GM23338 (cell line): Measurements from ENCODE around the gene POLR1A.

Experiments used
- CREB1 ChIP-seq: fragments of 250-450 bp; sonication (Bioruptor Pico); IDR thresholded peaks from 2 replicates; pipeline ENCODE4 v1.5.0; 2020; ENCODE audit warnings: low read depth, mild to moderate bottlenecking, moderate library complexity
- CTCF ChIP-seq, 2 experiments: fragments of 200-600 bp in 1 of 2; sonication (generic) in 1 of 2; conservative IDR thresholded peaks; 2 replicates each; pipeline versions ENCODE4 v1.5.1 to v1.6.1; 2016 to 2017; ENCODE audit warnings: antibody characterized with exemption in 2 of 2, low read depth in 2 of 2, mild to moderate bottlenecking in 2 of 2, moderate library complexity in 1 of 2
- ETS1 ChIP-seq: IDR thresholded peaks from 2 replicates; pipeline ENCODE4 v1.6.1; 2016; ENCODE audit warnings: antibody characterized with exemption
- EZH2 ChIP-seq: fragments of 200-600 bp; sonication (generic); IDR thresholded peaks from one replicate; pipeline ENCODE4 v1.8.0; 2017; ENCODE audit warnings: antibody characterized with exemption, mild to moderate bottlenecking, low read depth; ENCODE audit not compliant: unreplicated experiment
- EZH2phosphoT487 ChIP-seq: fragments of 200-600 bp; sonication (generic); IDR thresholded peaks from one replicate; pipeline ENCODE4 v1.8.1; 2018; ENCODE audit warnings: antibody characterized with exemption; ENCODE audit not compliant: unreplicated experiment
- JUNB ChIP-seq: IDR thresholded peaks from one replicate; pipeline ENCODE4 v1.6.1; 2016; ENCODE audit warnings: antibody characterized with exemption; ENCODE audit not compliant: unreplicated experiment
- POLR2AphosphoS5 ChIP-seq: IDR thresholded peaks from 2 replicates; pipeline ENCODE4 v1.6.1; 2016; ENCODE audit warnings: antibody characterized with exemption, low read depth
- REST ChIP-seq: IDR thresholded peaks from one replicate; pipeline ENCODE4 v1.6.1; 2018; ENCODE audit warnings: antibody characterized with exemption; ENCODE audit not compliant: unreplicated experiment
- ZNF114 ChIP-seq: fragments of 250-450 bp; sonication (Bioruptor Pico); IDR thresholded peaks from 2 replicates; pipeline ENCODE4 v1.5.0; 2020; ENCODE audit warnings: mild to moderate bottlenecking, moderate library complexity
- ZNF331 ChIP-seq: fragments of 250-450 bp; sonication (Bioruptor Pico); IDR thresholded peaks from 2 replicates; pipeline ENCODE4 v1.5.0; 2020; ENCODE audit warnings: low read depth, mild to moderate bottlenecking, moderate library complexity

DNA sequence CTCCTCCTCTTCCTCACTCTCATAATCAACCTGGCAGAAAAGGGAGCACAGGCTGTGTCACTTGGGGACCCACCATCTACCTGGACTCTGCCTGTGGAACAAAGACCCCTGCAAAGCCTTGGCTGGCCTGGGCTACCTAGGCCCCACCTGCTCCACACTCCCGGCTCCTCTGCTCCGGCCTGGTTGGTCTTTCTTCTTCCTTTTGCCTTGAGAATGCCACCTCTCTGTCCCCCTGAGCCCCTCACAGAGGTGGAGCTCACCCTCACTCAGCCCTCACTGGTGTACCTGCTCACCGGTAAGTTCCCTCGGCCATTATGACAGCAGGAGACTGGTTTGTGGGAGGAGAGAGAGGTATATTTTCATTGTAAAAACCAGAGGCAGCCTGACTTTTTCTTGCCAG lies 74.1 kb downstream of the POLR1A start:
- TF ChIP-seq CTCF (conservative IDR thresholded peaks at IDR 0.05; ENCODE audit: low read depth in 2 of 2) (no peak), EZH2 (no peak), JUNB (no peak), POLR2AphosphoS5 (no peak), ZNF114 (CRISPR knock-in tag) (no peak), REST (no peak), CREB1 (no peak), ZNF331 (CRISPR knock-in tag) (no peak), EZH2phosphoT487 (no peak), ETS1 (no peak)
